NCI-H526 (cell line): Measurements from ENCODE around the gene PALLD.

ENCODE experiments used
- DNase-seq, 2 experiments: peaks; one replicate each; lab custom pipeline; 2025; lab: John Stamatoyannopoulos, UW

Gene PALLD

GRCh38 chr4:168765726-168766125 is 268.9 kb downstream of the PALLD start:
- DNase-seq = no peak

- no peak for DNase-seq
Observed at GRCh38 chr4:168766604-168767316, 269.9 kb downstream of the PALLD start.

- no peak for DNase-seq
Observed at GRCh38 chr4:168769416-168769815, 272.6 kb downstream of the PALLD start.

DNA sequence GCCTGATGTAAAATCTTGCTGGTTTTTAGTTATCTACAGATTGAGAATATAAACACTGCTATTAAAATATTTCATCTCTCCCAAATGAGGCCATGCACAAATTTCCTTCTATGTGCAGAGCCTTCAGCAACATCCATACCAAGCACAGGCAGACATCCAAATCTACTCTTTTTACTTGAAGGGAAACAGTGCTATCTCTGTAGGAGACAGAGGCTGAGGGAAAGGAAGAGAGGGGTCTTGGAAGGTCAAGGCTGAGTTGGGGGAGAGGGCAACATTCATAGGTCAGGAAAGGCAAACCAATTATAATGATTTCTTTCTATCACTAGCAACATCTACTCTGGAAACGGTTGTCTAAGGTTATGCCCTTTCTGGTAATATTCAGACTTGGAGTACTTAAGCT is 273.0 kb downstream of the PALLD start:
- no peak for DNase-seq

GRCh38 chr4:168771251-168771650 is 274.4 kb downstream of the PALLD start:
- DNase-seq = no peak

- DNase-seq = no peak
Observed at GRCh38 chr4:168773388-168774195, 276.7 kb downstream of the PALLD start.

- DNase-seq = no peak
Observed at GRCh38 chr4:168776382-168776781, 279.5 kb downstream of the PALLD start.

DNA sequence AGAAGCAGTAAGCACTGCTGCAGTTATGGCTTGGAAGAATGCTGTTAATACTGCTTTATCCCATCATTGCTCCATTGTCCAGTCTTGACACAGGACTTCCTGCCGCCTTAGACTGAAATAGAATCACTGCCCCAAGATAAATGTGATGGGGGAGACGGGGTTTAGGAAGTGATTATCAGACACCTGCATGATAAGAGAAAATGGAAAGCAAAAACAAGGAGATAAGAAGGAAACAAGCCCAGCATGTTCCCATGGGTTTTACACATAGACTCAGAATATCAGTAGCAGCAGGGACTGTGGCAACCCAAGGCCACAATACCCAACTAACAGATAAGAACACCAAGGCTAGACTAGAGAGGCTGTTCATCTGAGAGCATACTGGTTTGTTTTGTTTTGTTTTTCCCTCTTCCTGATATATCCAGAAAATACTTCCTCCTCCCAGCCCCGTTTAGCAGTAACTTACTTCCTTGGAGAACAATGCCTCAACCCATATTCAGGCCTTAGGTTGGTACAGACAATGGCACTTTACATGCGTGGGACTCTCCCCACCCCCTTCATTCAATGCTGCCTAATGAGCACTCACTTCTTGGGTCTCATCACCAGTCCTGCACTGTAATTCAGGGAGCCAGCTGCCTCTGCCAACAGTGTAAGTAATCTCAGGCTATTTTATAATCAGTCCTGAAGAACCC is 280.6 kb downstream of the PALLD start:
- DNase-seq = no peak

DNA sequence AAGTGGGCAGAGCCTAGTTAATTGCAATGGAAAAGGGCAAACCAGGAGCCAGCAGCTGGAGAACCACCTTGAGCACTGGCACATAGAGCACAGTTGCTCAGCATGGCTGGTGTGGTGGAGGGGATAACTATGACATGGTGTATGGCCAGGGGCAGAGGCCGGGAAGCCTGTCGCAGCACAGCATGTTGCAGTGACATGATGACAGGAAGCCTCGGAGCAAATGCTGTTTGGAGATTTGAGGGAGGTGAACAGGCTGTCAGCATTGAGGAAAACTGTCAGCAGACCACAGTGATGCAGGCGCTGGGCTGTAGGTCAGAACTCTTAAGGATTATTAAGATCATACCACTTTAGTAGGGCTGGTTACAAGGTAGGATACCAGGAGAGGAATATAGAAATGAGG is 284.5 kb downstream of the PALLD start:
- DNase-seq = no peak

GRCh38 chr4:168781926-168782325 is 285.1 kb downstream of the PALLD start:
- DNase-seq = no peak

DNA sequence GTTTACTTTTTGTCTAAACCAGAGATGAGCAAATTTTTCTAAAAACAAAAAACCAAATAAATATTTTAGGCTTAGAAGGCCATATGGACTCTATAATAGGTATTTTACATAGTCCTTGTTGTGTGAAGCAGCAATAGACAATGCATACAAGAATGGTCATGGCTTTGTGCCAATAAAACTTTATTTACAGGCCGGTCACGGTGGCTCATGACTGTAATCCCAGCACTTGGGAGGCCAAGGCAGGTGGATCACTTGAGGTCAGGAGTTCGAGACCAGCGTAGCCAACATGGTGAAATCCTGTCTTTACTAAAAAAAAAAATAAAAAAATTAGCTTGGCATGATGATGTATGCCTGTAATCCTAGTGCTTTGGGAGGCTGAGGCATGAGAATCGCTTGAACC is 285.6 kb downstream of the PALLD start:
- DNase-seq = no peak

DNA sequence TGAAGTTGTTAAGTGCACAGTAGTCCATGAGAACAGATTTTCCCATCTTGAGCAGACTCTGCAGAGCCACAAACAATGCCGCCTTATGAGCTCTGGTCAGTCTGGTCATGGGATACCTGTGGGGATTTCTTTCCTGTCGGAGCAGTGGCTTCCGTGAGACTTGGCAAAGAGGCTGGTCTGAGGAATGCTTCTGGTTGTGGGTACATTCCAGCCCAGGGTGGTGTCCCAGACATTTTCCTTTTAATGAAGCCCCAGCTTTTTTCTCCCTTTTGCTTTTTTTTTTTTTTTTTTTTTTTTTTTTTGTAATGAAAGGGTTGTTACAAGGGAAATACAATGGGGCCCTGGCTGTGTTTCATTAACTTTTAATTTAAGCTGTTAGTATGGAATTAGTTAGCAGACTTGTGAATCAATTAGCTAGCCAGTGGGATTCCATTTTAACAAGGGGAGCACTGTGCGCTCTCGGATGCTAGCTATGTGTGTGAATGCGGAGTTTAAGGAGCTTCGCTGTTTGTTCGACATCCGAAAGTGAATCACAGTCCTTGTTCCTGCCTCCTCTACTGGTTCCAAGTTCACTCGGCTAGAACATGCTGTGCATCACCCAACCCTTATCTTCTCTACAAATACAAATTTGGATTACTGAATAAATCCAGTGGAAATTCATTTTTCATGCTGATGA is 288.1 kb downstream of the PALLD start:
- no peak for DNase-seq

DNA sequence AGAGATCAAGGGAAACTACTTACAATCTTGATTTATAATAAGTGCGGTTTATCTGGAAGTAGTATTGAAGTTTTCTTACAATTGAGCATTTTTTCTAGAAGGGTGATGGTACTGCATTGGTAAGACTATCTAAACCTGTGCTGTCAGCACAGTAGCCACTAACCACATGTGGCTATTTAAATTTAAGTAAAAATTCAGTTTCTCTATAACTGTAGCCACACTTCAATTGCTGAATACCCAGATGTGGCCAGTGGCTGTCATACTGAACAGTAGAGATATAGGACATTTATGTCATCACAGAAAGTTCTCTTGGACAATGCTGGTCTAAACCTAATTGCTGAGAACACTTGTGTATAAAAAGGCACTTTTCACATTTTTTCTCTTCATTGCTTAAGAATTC is 290.5 kb downstream of the PALLD start:
- no peak for DNase-seq

DNA sequence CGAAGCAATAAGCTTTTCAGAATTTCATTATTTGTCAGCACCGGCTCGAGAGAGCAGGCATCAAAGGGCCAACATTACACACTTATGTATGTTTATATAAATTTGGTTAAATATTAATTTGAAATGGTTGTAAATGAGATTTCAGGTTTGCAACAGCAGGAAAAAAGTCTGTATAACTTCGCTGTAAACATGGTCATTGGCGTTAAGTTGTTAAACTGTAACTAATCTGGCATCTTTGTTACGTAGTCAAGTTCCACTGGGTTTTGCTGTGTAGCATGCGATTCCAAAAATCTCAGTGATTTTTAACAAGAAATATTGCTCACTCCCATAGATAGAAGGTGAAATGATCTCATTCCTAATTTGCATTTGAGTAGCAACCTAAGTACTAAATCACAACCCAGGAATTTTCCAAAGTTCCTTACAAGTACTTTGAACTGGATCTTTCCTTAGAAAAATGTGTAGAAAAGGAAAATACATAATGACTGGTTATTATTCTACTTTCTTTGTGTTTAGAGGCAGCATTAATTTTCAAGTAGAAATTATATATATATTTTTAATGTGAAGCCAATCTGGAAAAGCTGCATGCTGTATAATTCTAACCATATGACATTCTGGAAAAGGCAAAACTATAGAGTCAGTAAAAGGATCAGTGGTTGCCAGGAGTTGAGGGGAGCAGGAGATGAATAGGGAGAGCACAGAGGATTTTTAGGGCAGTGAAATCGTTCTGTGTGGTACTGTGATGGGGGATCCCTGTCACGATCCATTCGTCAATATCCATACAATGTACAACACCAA is 291.1 kb downstream of the PALLD start:
- no peak for DNase-seq

GRCh38 chr4:168790898-168791297 is 294.0 kb downstream of the PALLD start:
- no peak for DNase-seq

GRCh38 chr4:168791376-168791775 is 294.5 kb downstream of the PALLD start:
- DNase-seq = no peak

DNA sequence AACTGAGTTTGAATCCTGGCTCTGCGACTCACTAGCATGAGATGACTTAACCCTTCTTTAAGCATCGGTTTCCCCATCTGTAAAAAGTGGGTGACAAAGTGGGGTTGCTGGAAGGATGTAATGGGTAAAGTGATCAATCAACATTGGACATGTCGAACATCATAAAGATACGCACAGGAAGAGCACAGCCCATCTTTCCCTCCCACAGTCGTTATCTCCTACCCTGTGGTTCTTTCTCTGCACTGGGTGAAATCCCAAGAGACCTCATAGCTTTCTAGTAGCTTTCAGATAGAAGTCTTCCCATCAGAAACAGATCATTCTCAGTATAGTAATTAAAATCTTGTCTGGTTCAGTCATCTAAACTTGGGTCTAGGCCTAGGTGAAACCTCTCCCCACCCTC is 296.7 kb downstream of the PALLD start:
- DNase-seq = no peak

DNA sequence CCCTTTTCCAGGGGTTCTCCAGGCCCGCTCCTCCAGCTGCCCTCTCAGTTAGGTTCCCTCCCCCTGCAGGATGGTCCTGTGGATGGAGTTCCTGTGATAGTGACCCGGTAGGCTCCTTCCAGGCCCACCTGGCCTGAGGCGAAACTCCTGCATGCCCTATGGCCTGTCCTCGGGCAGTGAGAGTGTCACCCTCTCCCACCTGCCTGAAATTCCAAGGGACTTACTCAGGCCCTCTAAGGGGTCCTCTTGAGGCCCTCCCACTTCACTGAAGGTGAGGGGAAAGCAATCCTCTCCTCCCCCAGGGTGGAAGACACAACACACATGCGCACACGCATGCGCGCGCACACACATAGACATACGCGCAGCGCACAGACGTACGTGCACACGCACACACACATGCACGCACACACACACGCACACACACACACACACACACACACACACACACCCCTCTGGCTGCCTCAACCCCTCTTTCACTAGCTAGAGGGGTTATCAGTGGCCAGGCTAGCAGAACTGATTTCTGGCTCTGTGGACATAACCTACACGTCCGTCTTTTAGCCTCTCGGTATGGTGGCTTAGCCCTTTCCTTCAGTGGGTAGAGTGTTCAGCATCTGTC is 297.3 kb downstream of the PALLD start:
- no peak for DNase-seq

DNA sequence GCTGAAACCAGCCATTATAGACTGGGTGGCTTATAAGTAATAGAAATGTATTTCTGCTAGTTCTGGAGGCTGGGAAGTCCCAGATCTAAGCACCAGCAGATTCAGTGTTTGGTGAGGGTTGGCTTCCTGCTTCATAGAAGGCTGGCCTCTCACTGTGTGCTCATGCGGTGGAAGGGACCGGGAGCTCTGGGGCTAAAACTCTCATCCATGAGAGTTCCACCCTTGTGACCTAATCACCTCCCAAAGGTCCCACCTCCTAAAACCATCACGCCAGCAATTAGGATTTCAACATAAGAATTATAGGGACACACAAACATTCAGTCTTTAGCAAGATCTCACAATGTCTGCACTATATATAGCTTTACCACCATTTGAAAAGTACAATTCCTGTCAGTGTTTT is 298.0 kb downstream of the PALLD start:
- DNase-seq = no peak

GRCh38 chr4:168795346-168795745 is 298.5 kb downstream of the PALLD start:
- DNase-seq = no peak
